Panc1 (cell line): ENCODE measurements around the gene ABI3BP. TPM values are rescaled to one million over a fixed set of nuclear protein-coding genes. Genes with fewer than 3 reads are reported as not detected.
"Not testable (repeated sequence)": the region's sequence is repeated elsewhere in the genome, so short reads cannot be mapped to it uniquely, and the experiment has no call there.

Experiments used
- ATAC-seq: fragments of 200-7000 bp; cut with Tn5 transposase; 2 replicates; pipeline ENCODE4 v1.9.1; 2020; ENCODE audit warnings: mild to moderate bottlenecking, moderate library complexity
- BruUV-seq: library from RNA; stranded (reverse); fragments of 400-500 nt; replicated peaks from 2 replicates; lab custom pipeline; 2021; lab: Mats Ljungman, UMichigan
- CTCF ChIA-PET: fragments of 300-600 bp; sonication (Branson Sonifier 250); formaldehyde crosslinking; loops from one replicate; lab custom pipeline; 2022; ENCODE audit warnings: antibody characterized with exemption; lab: Charles Lee
- POLR2A ChIA-PET: fragments of 300-600 bp; sonication (Branson Sonifier 250); formaldehyde crosslinking; loops from one replicate; lab custom pipeline; 2022; ENCODE audit warnings: antibody characterized with exemption; lab: Charles Lee
- DNase-seq: peaks from one replicate; pipeline ENCODE4 v3.0.0-alpha.2; 2010; ENCODE audit warnings: low read depth, low spot score
- H3K27ac ChIP-seq: 2 replicates; pipeline ENCODE4 v1.5.1; 2011; ENCODE audit warnings: mild to moderate bottlenecking, low read length, inconsistent platforms
- H3K27me3 ChIP-seq: fragments of 200-500 bp; sonication (Bioruptor generic); 2 replicates; pipeline ENCODE4 v1.6.0; 2014; ENCODE audit warnings: low read length, inconsistent platforms; ENCODE audit not compliant: control insufficient read depth, insufficient read depth
- H3K36me3 ChIP-seq: fragments of 200-500 bp; sonication (Bioruptor generic); 2 replicates; pipeline ENCODE4 v1.5.1; 2014; ENCODE audit warnings: inconsistent platforms, mild to moderate bottlenecking, low read length, moderate library complexity; ENCODE audit not compliant: control insufficient read depth, insufficient read depth
- H3K4me1 ChIP-seq: 2 replicates; pipeline ENCODE4 v1.5.1; 2011; ENCODE audit warnings: inconsistent platforms, mild to moderate bottlenecking, low read length, moderate library complexity; ENCODE audit not compliant: control insufficient read depth, insufficient read depth
- H3K4me3 ChIP-seq, 2 experiments: 2 replicates each; pipeline ENCODE4 v1.5.1; 2011 to 2012; ENCODE audit warnings: low read depth in 2 of 2, low read length in 2 of 2, mild to moderate bottlenecking in 2 of 2, inconsistent platforms in 1 of 2, moderate library complexity in 1 of 2
- H3K9me3 ChIP-seq: fragments of 200-500 bp; sonication (Bioruptor generic); 2 replicates; pipeline ENCODE4 v1.5.1; 2014; ENCODE audit warnings: low read depth, mild to moderate bottlenecking, inconsistent platforms, low read length, moderate library complexity; ENCODE audit not compliant: control insufficient read depth, insufficient read depth
- CTCF ChIP-seq: fragments of 450-650 bp; IDR thresholded peaks from 2 replicates; pipeline ENCODE4 v1.5.1; 2017; ENCODE audit warnings: mild to moderate bottlenecking
- POLR2AphosphoS5 ChIP-seq: IDR thresholded peaks from 2 replicates; pipeline ENCODE4 v1.6.1; 2012; ENCODE audit warnings: mild to moderate bottlenecking, low read depth, low read length, moderate library complexity
- REST ChIP-seq, 2 experiments: IDR thresholded peaks; 2 replicates each; pipeline ENCODE4 v1.6.1; 2011 to 2012; ENCODE audit warnings: low read depth in 2 of 2, control low read depth in 1 of 2, low read length in 1 of 2, mild to moderate bottlenecking in 1 of 2, moderate library complexity in 1 of 2; ENCODE audit not compliant: insufficient read depth in 1 of 2
- SIN3A ChIP-seq: IDR thresholded peaks from 2 replicates; pipeline ENCODE4 v1.6.1; 2012; ENCODE audit warnings: low read depth, mild to moderate bottlenecking, low read length, moderate library complexity, borderline replicate concordance; ENCODE audit not compliant: insufficient read depth
- TCF7L2 ChIP-seq: IDR thresholded peaks from 2 replicates; pipeline ENCODE4 v1.6.1; 2011; ENCODE audit warnings: mild to moderate bottlenecking, low read depth, low read length, inconsistent platforms
- in situ Hi-C: cut with HindIII; loops from 2 replicates; pipeline ENCODE4 v1.10.0; 2016; ENCODE audit warnings: low sequenced_read_pairs, low pct_unique_long_range_greater_than_20kb
- intact Hi-C: fragments of 100-400 bp; cut with micrococcal nuclease; formaldehyde crosslinking; loops from one replicate; pipeline ENCODE4 v1.10.0; 2022; ENCODE audit not compliant: unreplicated experiment
- total RNA-seq: library from RNA; stranded (reverse); gene quantifications from one replicate; pipeline ENCODE4 v1.2.1, GENCODE V29; 2021; ENCODE audit not compliant: unreplicated experiment

Gene ABI3BP
- total RNA-seq, 1 experiment from 2014 or later: 0.21 TPM

GRCh38 chr3:100947119-100947518 lies 46.1 kb downstream of the ABI3BP start:
- H3K27ac ChIP-seq: no peak overlapping the region
- H3K4me3 ChIP-seq: no peak overlapping the region
- H3K27me3 ChIP-seq: no peaks in the 10 kb centered on the region
- ATAC-seq (no peak), DNase-seq (no peak)
- H3K4me1 ChIP-seq: no peaks in the 10 kb centered on the region
- TF ChIP-seq SIN3A: no peak
- TF ChIP-seq POLR2AphosphoS5: no peak
- no peak for TF ChIP-seq TCF7L2
- no peak for TF ChIP-seq CTCF
- TF ChIP-seq REST (IDR thresholded peaks at IDR 0.05; ENCODE audit: insufficient read depth in 1 of 2, low read depth in 2 of 2, low read length in 1 of 2): no peak
- ChIA-PET POLR2A (no interaction called here), CTCF (interaction anchor here (0.7 kb wide), 1 partner anchor 19 kb away, joined by 10 read pairs; no protein-coding TSS in a partner anchor)
- in situ Hi-C loops: no loop called here
- no peaks in the 10 kb centered on the region for H3K9me3 ChIP-seq
- intact Hi-C loops: no loop called here
- BruUV-seq: no TSS peak
- H3K36me3 ChIP-seq: no peaks in the 10 kb centered on the region

GRCh38 chr3:100946096-100946495 lies 47.1 kb downstream of the ABI3BP start:
- POLR2A ChIA-PET, H3K4me1 ChIP-seq, BruUV-seq, H3K36me3 ChIP-seq, in situ Hi-C loops, H3K4me3 ChIP-seq, CTCF ChIA-PET, H3K9me3 ChIP-seq, H3K27me3 ChIP-seq, ATAC-seq, intact Hi-C loops, H3K27ac ChIP-seq, DNase-seq: not testable (repeated sequence)

- in situ Hi-C loops (no loop called here), intact Hi-C loops (no loop called here)
- Histone ChIP-seq H3K27ac (no peak overlapping the region), H3K9me3 (no peaks in the 10 kb centered on the region), H3K4me1 (no peaks in the 10 kb centered on the region), H3K36me3 (no peaks in the 10 kb centered on the region), H3K4me3 (no peak overlapping the region), H3K27me3 (no peaks in the 10 kb centered on the region)
- no peak for TF ChIP-seq CTCF
- no peak for DNase-seq
- ChIA-PET CTCF (no interaction called here), POLR2A (interaction anchor here (0.6 kb wide), 1 partner anchor 121 kb away, joined by 3 read pairs; no protein-coding TSS in a partner anchor)
- BruUV-seq: no TSS peak
- ATAC-seq: no peak
Observed at GRCh38 chr3:100941451-100941850, 51.8 kb downstream of the ABI3BP start.
